B cell (primary cell): ENCODE data around the gene PWWP2B. TPM values are rescaled to one million over a fixed set of nuclear protein-coding genes. Genes with fewer than 3 reads are reported as not detected.
"Not testable (repeated sequence)": the region's sequence is repeated elsewhere in the genome, so short reads cannot be mapped to it uniquely, and the experiment has no call there.

Experiments
- ATAC-seq: fragments of 200-7000 bp; cut with Tn5 transposase; one replicate; pipeline ENCODE4 v1.10.0; 2021; ENCODE audit warnings: low read depth, mild to moderate bottlenecking, moderate number of reproducible peaks, moderate library complexity
- CTCF ChIA-PET: fragments of 350-600 bp; sonication (Branson Sonifier 250); formaldehyde crosslinking; loops from one replicate; lab custom pipeline; 2021; ENCODE audit warnings: antibody characterized with exemption, inconsistent platforms; lab: Charles Lee
- POLR2A ChIA-PET: fragments of 350-600 bp; sonication (Branson Sonifier 250); formaldehyde crosslinking; loops from one replicate; lab custom pipeline; 2021; ENCODE audit warnings: antibody characterized with exemption; lab: Charles Lee
- DNase-seq: peaks from one replicate; pipeline ENCODE4 v3.0.0; 2013
- H2AFZ ChIP-seq: 2 replicates; pipeline ENCODE4 v1.6.1; 2012; ENCODE audit warnings: mild to moderate bottlenecking, low read depth, low read length; ENCODE audit not compliant: insufficient read depth, poor library complexity, severe bottlenecking
- H3K27ac ChIP-seq, 2 donors: 1 replicate in 1 of 2; 2 replicates in 1 of 2; pipeline ENCODE4 v1.5.1; 2012 to 2013; ENCODE audit warnings: low read length in 2 of 2, mild to moderate bottlenecking in 2 of 2, moderate library complexity in 1 of 2
- H3K27me3 ChIP-seq, 4 experiments: fragments of 200-600 bp in 1 of 4; sonication (generic) in 1 of 4; replicated peaks in 1 of 4; 1 replicate in 2 of 4; 2 replicates in 2 of 4; pipeline versions ENCODE4 v1.6.1 to v1.7.0; 2013 to 2016; ENCODE audit warnings: low read length in 3 of 4, mild to moderate bottlenecking in 2 of 4, mixed read lengths in 1 of 4, moderate library complexity in 1 of 4; ENCODE audit not compliant: insufficient read depth in 4 of 4, control insufficient read depth in 3 of 4; ENCODE audit errors: control extremely low read depth in 1 of 4
- H3K36me3 ChIP-seq, 2 experiments: replicated peaks in 1 of 2; 1 replicate in 1 of 2; 2 replicates in 1 of 2; pipeline versions ENCODE4 v1.6.1 to v1.7.1; 2013; ENCODE audit warnings: low read length in 1 of 2; ENCODE audit not compliant: insufficient read depth in 2 of 2, control insufficient read depth in 1 of 2; ENCODE audit errors: control extremely low read depth in 1 of 2, extremely low read depth in 1 of 2
- H3K4me1 ChIP-seq, 2 donors: fragments of 200-600 bp in 1 of 2; sonication (generic) in 1 of 2; 1 replicate in 1 of 2; 2 replicates in 1 of 2; pipeline versions ENCODE4 v1.5.1 to v1.6.1; 2013 to 2017; ENCODE audit warnings: low read length in 2 of 2; ENCODE audit not compliant: control insufficient read depth in 2 of 2, insufficient read depth in 2 of 2
- H3K4me2 ChIP-seq: replicated peaks from 2 replicates; pipeline ENCODE3; 2012; ENCODE audit warnings: mild to moderate bottlenecking, low read depth, low read length; ENCODE audit not compliant: poor library complexity, severe bottlenecking
- H3K4me3 ChIP-seq, 5 experiments: fragments of 200-600 bp in 1 of 5; sonication (generic) in 1 of 5; 1 replicate in 3 of 5; 2 replicates in 2 of 5; pipeline versions ENCODE4 v1.5.1 to v1.7.0; 2011 to 2016; ENCODE audit warnings: low read length in 4 of 5, mild to moderate bottlenecking in 4 of 5, low read depth in 2 of 5, control low read depth in 1 of 5, moderate library complexity in 1 of 5; ENCODE audit not compliant: insufficient read depth in 1 of 5; ENCODE audit errors: control extremely low read depth in 1 of 5, extremely low read depth in 1 of 5
- H3K79me2 ChIP-seq: fragments of 200-600 bp; sonication (generic); one replicate; pipeline ENCODE4 v1.6.0; 2016; ENCODE audit warnings: low read length; ENCODE audit not compliant: control insufficient read depth, insufficient read depth
- H3K9ac ChIP-seq: fragments of 200-600 bp; sonication (generic); 2 replicates; pipeline ENCODE4 v1.6.1; 2017; ENCODE audit warnings: mild to moderate bottlenecking, low read length, moderate library complexity
- H3K9me3 ChIP-seq, 3 donors: one replicate each; pipeline versions ENCODE4 v1.6.1 to v1.7.1; 2013; ENCODE audit warnings: low read length in 2 of 3; ENCODE audit not compliant: control insufficient read depth in 2 of 3, insufficient read depth in 1 of 3; ENCODE audit errors: control extremely low read depth in 1 of 3
- H4K20me1 ChIP-seq: 2 replicates; pipeline ENCODE4 v1.6.0; 2012; ENCODE audit warnings: mild to moderate bottlenecking, low read length; ENCODE audit not compliant: insufficient read depth, control insufficient read depth, poor library complexity, severe bottlenecking
- H3K27ac Mint-ChIP-seq: one replicate; pipeline ENCODE4 v1.8.0; 2021; ENCODE audit warnings: mixed read lengths
- H3K27me3 Mint-ChIP-seq: one replicate; pipeline ENCODE4 v1.8.0; 2021; ENCODE audit warnings: mixed read lengths
- H3K4me1 Mint-ChIP-seq: one replicate; pipeline ENCODE4 v1.8.0; 2021; ENCODE audit warnings: mixed read lengths
- H3K4me3 Mint-ChIP-seq: one replicate; pipeline ENCODE4 v1.8.0; 2021; ENCODE audit warnings: mixed read lengths
- H3K9me3 Mint-ChIP-seq: one replicate; pipeline ENCODE4 v1.8.0; 2022; ENCODE audit warnings: mixed read lengths; ENCODE audit not compliant: insufficient read depth
- CTCF ChIP-seq: fragments of 200-600 bp; IDR thresholded peaks from one replicate; pipeline ENCODE4 v1.8.0; 2022; ENCODE audit warnings: antibody characterized with exemption, mild to moderate bottlenecking
- WGBS: methylation state at CpG from one replicate; pipeline ENCODE4 v1.1.5; 2013; ENCODE audit warnings: missing lambda C conversion rate; ENCODE audit not compliant: insufficient coverage; 5-methylcytosine and 5-hydroxymethylcytosine counted together
- intact Hi-C: fragments of 100-400 bp; cut with micrococcal nuclease; formaldehyde crosslinking; loops from one replicate; pipeline ENCODE4 v1.10.0; 2022
- polyA plus RNA-seq: library from polyadenylated mRNA; depleted of rRNA; stranded (reverse); fragments of >200 nt; gene quantifications from 2 replicates; pipeline ENCODE4 v1.2.3, GENCODE V29; 2012
- total RNA-seq, 2 donors: library from RNA; stranded (reverse); fragments of 120-200 nt in 1 of 2; gene quantifications; 1 replicate in 1 of 2; 2 replicates in 1 of 2; pipeline versions ENCODE4 v1.2.3 to v1.2.4, GENCODE V29; 2013 to 2022

The PWWP2B gene
- total and polyA plus RNA-seq, 2 donors (not counting 1 experiment from before 2014, with no cell fraction given): 13.6 to 34.4 TPM

- no peak overlapping the region for H3K27ac ChIP-seq
- H3K4me3 ChIP-seq: no peak overlapping the region
- no peak for ATAC-seq
- no peaks in the 10 kb centered on the region for H4K20me1 ChIP-seq
- intact Hi-C loops: no loop called here
- Mint-ChIP-seq H3K27ac (no peak overlapping the region), H3K27me3 (no peaks in the 10 kb centered on the region), H3K9me3 (no peaks in the 10 kb centered on the region), H3K4me3 (no peak overlapping the region), H3K4me1 (peaks cover 7% of the 10 kb centered on the region)
- WGBS: 36% methylated on average over 9 of the region's 9 CpGs
- ChIA-PET CTCF (interaction anchor here (1.1 kb wide), 1 partner anchor 60 kb away, joined by 4 read pairs; no protein-coding TSS in a partner anchor), POLR2A (no interaction called here)
- H3K9ac ChIP-seq: no peak overlapping the region
- no peaks in the 10 kb centered on the region for H3K79me2 ChIP-seq
- no peak for DNase-seq
- H3K4me1 ChIP-seq: peaks cover 6 to 21% of the 10 kb centered on the region in 2 donors
- TF ChIP-seq CTCF: no peak
- H2AFZ ChIP-seq: no peak overlapping the region
- no peaks in the 10 kb centered on the region for H3K27me3 ChIP-seq
- H3K4me2 ChIP-seq: no peak overlapping the region
- H3K36me3 ChIP-seq: no peaks in the 10 kb centered on the region
- H3K9me3 ChIP-seq: no peaks in the 10 kb centered on the region
Measured at GRCh38 chr10:132386419-132386831, 10.6 kb upstream of the PWWP2B start.

GRCh38 chr10:132386896-132387295 lies 10.1 kb upstream of the PWWP2B start:
- H3K27ac Mint-ChIP-seq, H4K20me1 ChIP-seq, H3K27ac ChIP-seq, H3K27me3 ChIP-seq, H3K9ac ChIP-seq, H2AFZ ChIP-seq, H3K4me3 ChIP-seq, intact Hi-C loops, H3K9me3 ChIP-seq, H3K36me3 ChIP-seq, H3K9me3 Mint-ChIP-seq, H3K27me3 Mint-ChIP-seq, H3K79me2 ChIP-seq, ATAC-seq, DNase-seq, POLR2A ChIA-PET, H3K4me1 Mint-ChIP-seq, H3K4me3 Mint-ChIP-seq: not testable (repeated sequence)
- CTCF ChIA-PET: interaction anchor here (1.0 kb wide), 2 partner anchors 56 to 60 kb away, joined by 4 to 11 read pairs; no protein-coding TSS in a partner anchor
- no CpG with 5 or more reads among the region's 1 CpG for WGBS
- H3K4me1 ChIP-seq: peaks cover 6 to 21% of the 10 kb centered on the region in 2 donors
- H3K4me2 ChIP-seq: peak overlapping the region; percentile 85
